HG02588 (cell line): ENCODE measurements around the gene NUP205.
"Not testable (repeated sequence)": the region's sequence is repeated elsewhere in the genome, so short reads cannot be mapped to it uniquely, and the experiment has no call there.

Source experiments
- ATAC-seq: cut with Tn5 transposase; IDR thresholded peaks from one replicate; pipeline ENCODE4 v1.9.1; 2021; ENCODE audit warnings: mild to moderate bottlenecking, moderate library complexity; ENCODE audit not compliant: unreplicated experiment

The NUP205 gene

DNA sequence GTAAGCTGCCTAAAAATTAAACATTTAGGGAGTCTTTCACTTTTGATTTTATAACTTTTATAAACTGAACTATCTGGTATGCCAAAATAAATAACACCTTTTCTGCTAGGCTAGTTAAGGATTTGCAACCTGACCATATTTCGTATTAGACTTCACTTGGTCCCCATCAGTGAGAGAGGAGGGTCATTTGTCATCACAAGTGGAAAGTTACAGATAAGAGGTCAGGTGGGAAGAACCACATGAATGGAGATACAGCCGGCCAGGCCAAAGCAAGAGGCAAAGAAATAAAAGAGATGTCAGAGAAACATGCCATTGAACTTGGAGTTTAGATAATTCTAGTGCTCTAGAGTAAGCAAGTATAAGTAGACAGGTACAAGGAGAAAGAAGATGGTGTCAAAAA is 60.1 kb downstream of the NUP205 start:
- no peak for ATAC-seq

DNA sequence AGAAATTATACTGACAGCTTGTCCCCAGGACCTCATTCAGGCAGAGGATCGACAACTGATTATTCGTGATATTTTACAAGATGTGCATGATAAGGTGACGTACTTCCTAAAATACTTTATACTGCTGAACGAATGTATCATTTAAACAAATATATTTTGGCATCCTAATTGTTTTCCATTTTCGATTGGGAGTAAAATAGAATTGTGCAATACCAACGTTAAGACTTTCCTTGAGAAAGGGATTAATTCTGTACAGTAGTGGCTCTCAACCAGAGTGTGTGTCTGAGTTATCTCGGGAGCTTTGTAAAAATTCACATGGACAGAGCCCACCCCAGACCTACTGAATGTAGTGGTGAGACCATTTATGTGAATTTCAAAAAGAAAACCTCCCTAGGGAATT is 60.8 kb downstream of the NUP205 start:
- ATAC-seq, result no peak

GRCh38 chr7:135620447-135620846 is 62.7 kb downstream of the NUP205 start:
- ATAC-seq, result no peak

GRCh38 chr7:135620980-135621850 is 63.5 kb downstream of the NUP205 start:
- ATAC-seq, result no peak

DNA sequence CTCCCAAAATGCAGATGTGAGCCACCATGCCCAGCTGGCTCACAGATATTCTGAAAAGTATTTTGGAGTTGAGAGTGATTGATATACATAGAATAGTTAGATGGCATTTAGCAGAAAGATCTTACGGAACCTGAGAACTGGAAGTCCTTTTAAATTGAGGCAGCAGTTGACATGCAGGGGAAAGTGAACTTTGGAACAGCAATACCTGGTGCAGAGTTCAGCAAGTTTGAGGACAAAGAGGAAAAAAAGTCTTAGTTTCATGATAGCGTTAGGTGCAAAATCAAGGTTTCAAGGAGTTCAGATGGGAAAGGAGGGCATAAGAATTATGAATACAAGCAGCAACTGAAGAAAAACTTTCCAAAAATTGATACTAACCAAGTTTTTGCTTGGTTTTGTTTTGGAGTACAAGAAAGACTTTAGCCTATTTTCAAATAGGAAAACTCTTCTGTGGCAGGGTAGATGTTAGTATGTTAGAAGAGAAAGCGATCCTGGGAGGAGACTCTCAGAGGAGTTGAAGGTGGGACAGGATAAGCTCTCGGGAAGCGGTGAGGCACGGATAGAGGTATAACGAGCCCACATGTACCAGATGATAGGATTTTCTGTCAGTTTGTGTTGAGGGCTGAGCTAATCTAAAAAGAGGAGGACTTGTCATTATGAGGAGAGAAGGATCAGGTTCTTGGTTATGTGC is 76.6 kb downstream of the NUP205 start:
- no peak for ATAC-seq

DNA sequence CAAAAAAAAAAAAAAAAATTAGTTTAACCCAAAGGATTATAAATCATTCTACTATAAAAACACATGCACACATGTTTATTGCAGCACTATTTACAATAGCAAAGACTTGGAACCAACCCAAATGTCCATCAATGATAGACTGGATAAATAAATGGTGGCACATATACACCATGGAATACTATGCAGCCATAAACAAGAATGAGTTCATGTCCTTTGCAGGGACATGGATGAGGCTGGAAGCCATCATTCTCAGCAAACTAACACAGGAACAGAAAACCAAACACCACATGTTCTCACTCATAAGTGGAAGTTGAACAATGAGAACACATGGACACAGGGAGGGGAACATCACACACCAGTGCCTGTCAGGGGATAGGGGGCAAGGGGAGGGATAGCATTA is 82.0 kb downstream of the NUP205 start:
- not testable (repeated sequence) for ATAC-seq

DNA sequence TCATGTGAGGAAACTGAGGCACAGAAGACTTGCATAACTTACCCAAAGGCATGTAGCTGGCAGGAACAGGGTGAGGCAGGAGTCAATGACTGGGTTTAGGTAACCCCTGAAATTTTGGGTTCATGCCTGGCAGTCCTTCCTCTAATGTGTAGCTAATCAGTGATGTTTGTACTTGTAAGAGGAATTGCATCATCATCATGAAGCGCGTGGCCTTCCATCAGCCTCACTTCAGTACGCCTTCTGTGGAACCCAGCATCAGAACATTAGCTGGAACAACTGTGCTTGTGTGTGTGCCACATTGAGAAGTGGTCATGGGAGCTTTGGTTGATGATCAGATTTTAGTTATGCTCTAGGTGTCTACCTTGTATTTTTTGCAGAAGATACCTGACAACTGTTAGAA is 86.4 kb downstream of the NUP205 start:
- ATAC-seq, result no peak

DNA sequence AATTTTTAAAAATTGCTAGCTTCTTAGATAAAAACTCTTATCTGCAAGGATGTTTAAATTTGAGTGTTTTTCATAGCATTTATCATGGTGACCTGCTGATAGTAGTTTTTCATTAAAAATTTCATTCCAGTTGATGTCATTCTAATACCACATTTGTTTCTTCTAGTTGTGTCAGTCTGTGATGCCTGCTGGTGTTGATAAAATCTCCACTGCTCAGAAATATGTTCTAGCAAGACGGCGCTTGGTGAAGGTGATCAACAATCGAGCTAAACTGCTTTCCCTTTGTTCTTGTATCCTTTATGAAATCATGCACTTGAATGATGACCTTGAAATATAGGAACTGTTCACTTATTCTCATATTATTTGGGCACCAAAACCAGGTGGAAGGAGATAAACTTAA is 87.0 kb downstream of the NUP205 start:
- ATAC-seq, result no peak

GRCh38 chr7:135645296-135645904 is 87.7 kb downstream of the NUP205 start:
- no peak for ATAC-seq

DNA sequence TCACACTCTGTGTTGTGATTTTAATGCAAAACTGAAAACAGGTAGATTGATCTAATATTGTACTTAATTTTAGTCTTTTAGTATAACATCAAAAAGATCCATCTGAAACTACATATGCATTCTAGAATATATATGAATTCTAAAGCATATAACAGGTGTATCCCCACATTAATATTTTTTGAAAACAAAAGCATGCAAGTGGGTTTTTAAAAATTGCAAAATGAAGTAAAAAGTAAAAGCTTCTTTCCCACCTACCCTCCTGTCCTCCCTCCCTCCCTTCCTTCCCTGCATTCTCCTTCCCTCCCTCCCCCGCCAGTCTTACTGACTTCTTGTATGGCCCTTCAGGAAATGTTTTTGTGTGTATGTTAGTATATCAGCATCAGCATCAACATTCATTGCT is 90.0 kb downstream of the NUP205 start:
- no peak for ATAC-seq

GRCh38 chr7:135648235-135648634 is 90.5 kb downstream of the NUP205 start:
- no peak for ATAC-seq

- ATAC-seq, result no peak
Measured at GRCh38 chr7:135650831-135651573, 93.3 kb downstream of the NUP205 start.

DNA sequence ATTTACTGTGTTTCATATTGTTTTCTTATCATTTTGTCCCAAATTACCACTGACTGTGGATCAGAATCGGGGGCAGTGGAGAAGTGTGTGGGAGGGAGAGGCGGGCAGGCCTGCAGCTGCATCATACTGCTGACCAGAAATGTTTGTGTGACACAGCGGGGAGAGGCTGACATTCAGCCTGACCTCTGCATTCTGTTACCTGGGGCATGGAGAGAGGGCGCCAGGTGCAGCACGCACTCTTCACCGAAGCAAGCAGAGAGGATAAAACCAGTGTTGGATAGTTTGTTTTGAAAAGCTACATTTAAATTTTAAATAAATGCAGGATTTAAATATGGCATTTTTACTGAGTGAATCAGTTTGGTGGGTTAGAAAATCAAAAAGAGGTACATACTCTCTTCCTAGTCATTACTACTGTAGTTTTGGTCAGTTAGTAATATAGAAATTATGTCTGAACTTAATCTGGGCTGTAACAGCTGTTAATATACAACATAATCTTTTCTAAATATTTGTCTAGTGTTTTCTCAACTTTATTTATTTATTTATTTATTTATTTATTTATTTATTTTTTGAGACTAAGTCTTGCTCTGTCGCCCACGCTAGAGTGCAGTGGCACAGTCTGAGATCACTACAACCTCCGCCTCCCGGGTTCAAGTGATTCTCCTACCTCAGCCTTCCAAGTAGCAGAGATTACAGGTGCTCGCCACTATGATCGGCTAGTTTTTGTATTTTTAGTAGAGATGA is 95.8 kb downstream of the NUP205 start:
- no peak for ATAC-seq

- ATAC-seq, result no peak
Measured at GRCh38 chr7:135658564-135658963, 100.8 kb downstream of the NUP205 start.

DNA sequence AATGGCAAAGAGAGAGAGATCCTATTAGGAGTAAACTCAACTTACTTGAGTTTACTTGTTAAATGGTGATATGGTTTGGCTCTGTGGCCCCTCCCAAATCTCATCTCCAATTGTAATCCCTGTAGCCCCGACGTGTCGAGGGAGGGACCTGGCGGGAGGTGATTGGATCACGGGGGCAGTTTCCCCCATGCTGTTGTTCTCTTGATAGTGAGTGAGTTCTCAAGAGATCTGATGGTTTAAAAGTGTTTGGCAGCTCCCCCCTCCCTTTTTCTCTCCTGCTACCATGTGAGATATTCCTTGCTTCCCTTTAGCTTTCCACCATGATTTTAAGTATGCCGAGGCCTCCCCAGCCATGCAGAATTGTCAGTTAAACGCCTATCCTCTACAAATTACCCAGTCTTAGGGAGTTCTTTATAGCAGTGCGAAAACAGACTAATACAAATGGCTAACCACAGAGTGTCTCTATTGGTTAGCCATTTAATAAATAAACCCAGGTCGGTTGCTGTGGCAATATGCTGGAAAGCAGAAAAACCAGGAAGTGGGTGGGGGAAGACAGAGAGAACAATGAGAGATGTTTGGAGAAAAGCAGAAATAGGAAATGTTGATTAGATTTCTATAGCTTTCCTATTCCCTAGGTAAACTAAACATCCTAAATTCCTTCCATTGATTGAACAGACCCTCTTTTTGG is 101.6 kb downstream of the NUP205 start:
- no peak for ATAC-seq

DNA sequence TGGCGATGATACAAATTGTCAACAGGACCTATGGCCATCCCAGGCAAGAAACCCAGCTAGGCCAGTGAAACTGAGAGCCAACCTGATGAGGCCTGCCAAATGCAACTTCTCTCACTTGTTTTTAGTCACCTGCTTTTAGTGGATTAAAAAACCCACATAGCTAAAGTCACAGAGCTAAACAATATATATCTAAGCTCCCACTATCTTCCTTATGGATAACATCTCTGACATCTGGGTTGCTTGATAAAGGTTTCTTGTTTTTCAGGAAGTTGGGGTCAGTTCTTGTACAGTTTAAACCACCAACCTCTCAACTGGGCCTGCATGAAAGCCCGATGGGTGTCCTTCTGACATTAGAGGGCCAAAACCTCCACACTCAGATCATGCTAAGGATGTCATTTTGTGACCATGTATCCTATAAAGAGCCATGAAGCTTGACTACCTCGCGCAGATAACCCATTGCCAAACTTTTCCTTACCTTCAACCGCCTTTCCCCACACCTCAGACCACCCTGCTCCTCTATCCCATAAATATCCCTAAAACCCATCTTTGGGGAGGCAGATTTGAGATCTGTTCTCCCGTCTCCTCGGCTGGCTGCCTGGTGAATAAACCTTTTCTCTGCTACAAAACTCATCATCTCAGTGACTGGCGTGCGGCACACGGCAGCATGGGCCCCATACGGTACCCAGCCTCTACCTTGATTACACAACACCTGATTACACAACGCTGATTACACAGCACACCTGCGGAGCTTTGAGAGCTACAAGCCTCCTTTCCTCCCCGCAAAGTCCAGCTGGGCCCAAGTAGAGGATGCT is 103.8 kb downstream of the NUP205 start:
- no peak for ATAC-seq

DNA sequence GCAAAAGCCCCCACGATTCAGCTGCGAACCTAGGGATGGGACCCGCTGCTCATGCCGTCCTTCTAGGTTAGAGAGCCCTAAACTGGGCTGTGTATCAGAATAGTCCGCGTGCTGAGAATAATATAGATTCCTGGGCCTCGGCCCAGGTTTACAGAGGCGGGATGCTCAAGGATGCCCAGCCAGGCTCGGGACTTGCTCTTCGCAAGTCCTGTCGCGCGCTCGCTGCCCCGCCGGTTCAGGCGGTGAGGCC is 104.3 kb downstream of the NUP205 start:
- no peak for ATAC-seq

DNA sequence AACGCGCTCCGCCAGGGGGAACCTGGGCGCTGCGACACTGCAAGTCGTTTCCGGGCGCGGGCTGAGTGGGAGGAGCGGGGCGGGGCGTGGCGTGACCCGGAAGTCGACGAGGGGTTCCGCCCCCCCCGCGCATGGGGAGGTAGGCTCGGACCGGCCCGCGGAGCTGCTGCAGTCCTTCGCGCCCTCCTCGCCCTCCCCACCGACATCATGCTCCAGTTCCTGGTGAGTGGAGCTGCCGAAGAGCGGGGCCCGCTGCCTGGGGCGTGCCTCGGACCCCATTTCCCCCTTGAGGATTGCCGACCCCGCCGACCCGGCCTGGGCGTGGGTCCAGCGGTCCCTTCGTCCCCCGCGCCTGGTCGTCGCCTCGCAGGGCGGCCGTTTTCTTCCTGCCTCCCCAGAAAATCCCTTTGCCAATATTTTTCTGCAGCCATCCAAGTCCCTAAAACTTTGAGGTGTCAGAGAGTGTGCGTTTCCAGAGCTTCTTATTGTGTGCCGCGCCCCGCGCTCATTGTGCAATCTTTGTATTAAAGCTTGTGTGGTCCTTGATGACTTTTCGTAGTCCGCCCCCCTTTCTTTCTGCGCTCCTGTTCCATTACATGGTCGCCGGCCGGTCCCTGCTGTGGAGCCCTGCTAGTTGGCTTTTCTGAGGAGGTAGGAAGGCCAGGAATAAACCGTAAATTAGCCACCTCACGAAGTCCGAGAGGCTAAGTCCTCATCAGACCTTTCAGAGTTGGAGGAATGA is 104.8 kb downstream of the NUP205 start, which contains the start of gene STMP1:
Gene STMP1, plus strand, starts transcription at position 142 of the 742 bp plus-strand sequence.
- peak; percentile 97 for ATAC-seq
